ENCODE measurements around the gene HYAL2.
"Not testable (repeated sequence)": the region's sequence is repeated elsewhere in the genome, so short reads cannot be mapped to it uniquely, and the experiment has no call there.

The HYAL2 gene

GRCh38 chr3:50319181-50319893, 3.2 kb downstream of the HYAL2 start:
- H3K27ac Mint-ChIP-seq: no peak overlapping the region
- H3K4me1 Mint-ChIP-seq (ENCODE audit: low read depth): peaks cover 25% of the 10 kb centered on the region
- peaks cover 4% of the 10 kb centered on the region for H3K36me3 Mint-ChIP-seq (ENCODE audit: low read depth)
- H3K4me3 Mint-ChIP-seq: peak overlapping the region; percentile 42
- H3K27me3 Mint-ChIP-seq (ENCODE audit: low read depth): no peaks in the 10 kb centered on the region
- DNase-seq (ENCODE audit: low spot score): no peak
- no peaks in the 10 kb centered on the region for H3K9me3 Mint-ChIP-seq

- no peaks in the 10 kb centered on the region for H3K27me3 Mint-ChIP-seq (ENCODE audit: low read depth)
- DNase-seq (ENCODE audit: low spot score): no peak
- H3K4me3 Mint-ChIP-seq: no peak overlapping the region
- peaks cover 4% of the 10 kb centered on the region for H3K36me3 Mint-ChIP-seq (ENCODE audit: low read depth)
- no peaks in the 10 kb centered on the region for H3K9me3 Mint-ChIP-seq
- peaks cover 26% of the 10 kb centered on the region for H3K4me1 Mint-ChIP-seq (ENCODE audit: low read depth)
- no peak overlapping the region for H3K27ac Mint-ChIP-seq
Measured at GRCh38 chr3:50318615-50319014, 3.9 kb downstream of the HYAL2 start.

- Mint-ChIP-seq H3K4me1 (ENCODE audit: low read depth) (peaks cover 26% of the 10 kb centered on the region), H3K36me3 (ENCODE audit: low read depth) (peaks cover 4% of the 10 kb centered on the region), H3K9me3 (no peaks in the 10 kb centered on the region), H3K27ac (no peak overlapping the region), H3K4me3 (no peak overlapping the region), H3K27me3 (ENCODE audit: low read depth) (no peaks in the 10 kb centered on the region)
- no peak for DNase-seq (ENCODE audit: low spot score)
Measured at GRCh38 chr3:50318163-50318562, 4.4 kb downstream of the HYAL2 start.

- peaks cover 26% of the 10 kb centered on the region for H3K4me1 Mint-ChIP-seq (ENCODE audit: low read depth)
- H3K27ac Mint-ChIP-seq: no peak overlapping the region
Measured at GRCh38 chr3:50317300-50317699, 5.2 kb downstream of the HYAL2 start.

GRCh38 chr3:50316657-50317242, 5.8 kb downstream of the HYAL2 start:
- H3K9me3 Mint-ChIP-seq: no peaks in the 10 kb centered on the region
- H3K36me3 Mint-ChIP-seq (ENCODE audit: low read depth): peaks cover 4% of the 10 kb centered on the region
- H3K4me1 Mint-ChIP-seq (ENCODE audit: low read depth): peaks cover 26% of the 10 kb centered on the region
- peak overlapping the region; percentile 54 for H3K4me3 Mint-ChIP-seq
- H3K27me3 Mint-ChIP-seq (ENCODE audit: low read depth): no peaks in the 10 kb centered on the region
- peak overlapping the region; percentile 83 for H3K27ac Mint-ChIP-seq
- DNase-seq (ENCODE audit: low spot score): no peak

More at GRCh38 chr3:50317300-50317699, 5.2 kb downstream of the HYAL2 start:
- DNase-seq (ENCODE audit: low spot score): no peak
- peaks cover 4% of the 10 kb centered on the region for H3K36me3 Mint-ChIP-seq (ENCODE audit: low read depth)
- no peaks in the 10 kb centered on the region for H3K27me3 Mint-ChIP-seq (ENCODE audit: low read depth)
- no peak overlapping the region for H3K4me3 Mint-ChIP-seq
- H3K9me3 Mint-ChIP-seq: no peaks in the 10 kb centered on the region

GRCh38 chr3:50314816-50315215, 7.7 kb downstream of the HYAL2 start:
- Mint-ChIP-seq H3K36me3 (ENCODE audit: low read depth) (peaks cover 5% of the 10 kb centered on the region), H3K27ac (no peak overlapping the region), H3K27me3 (ENCODE audit: low read depth) (no peaks in the 10 kb centered on the region), H3K4me1 (ENCODE audit: low read depth) (peaks cover 20% of the 10 kb centered on the region), H3K4me3 (no peak overlapping the region), H3K9me3 (peaks cover 2% of the 10 kb centered on the region)
- DNase-seq (ENCODE audit: low spot score): no peak

GRCh38 chr3:50314342-50314741, 8.2 kb downstream of the HYAL2 start:
- H3K4me1 Mint-ChIP-seq (ENCODE audit: low read depth): peaks cover 18% of the 10 kb centered on the region
- peaks cover 7% of the 10 kb centered on the region for H3K36me3 Mint-ChIP-seq (ENCODE audit: low read depth)

GRCh38 chr3:50312041-50312440, 10.5 kb downstream of the HYAL2 start:
- H3K36me3 Mint-ChIP-seq (ENCODE audit: low read depth); H3K27ac Mint-ChIP-seq; H3K27me3 Mint-ChIP-seq (ENCODE audit: low read depth); DNase-seq (ENCODE audit: low spot score); H3K4me3 Mint-ChIP-seq; H3K9me3 Mint-ChIP-seq: not testable (repeated sequence)
- peaks cover 11% of the 10 kb centered on the region for H3K4me1 Mint-ChIP-seq (ENCODE audit: low read depth)

More at GRCh38 chr3:50314342-50314741, 8.2 kb downstream of the HYAL2 start:
- H3K4me3 Mint-ChIP-seq: no peak overlapping the region
- DNase-seq (ENCODE audit: low spot score): no peak
- no peak overlapping the region for H3K27ac Mint-ChIP-seq
- H3K27me3 Mint-ChIP-seq (ENCODE audit: low read depth): no peaks in the 10 kb centered on the region
- peaks cover 6% of the 10 kb centered on the region for H3K9me3 Mint-ChIP-seq

GRCh38 chr3:50304601-50305000, 17.9 kb downstream of the HYAL2 start:
- no peaks in the 10 kb centered on the region for H3K36me3 Mint-ChIP-seq (ENCODE audit: low read depth)
- H3K27me3 Mint-ChIP-seq (ENCODE audit: low read depth): no peaks in the 10 kb centered on the region
- H3K4me1 Mint-ChIP-seq (ENCODE audit: low read depth): peaks cover 13% of the 10 kb centered on the region
- H3K9me3 Mint-ChIP-seq: peaks cover 2% of the 10 kb centered on the region
- no peak overlapping the region for H3K27ac Mint-ChIP-seq
- DNase-seq (ENCODE audit: low spot score): no peak
- H3K4me3 Mint-ChIP-seq: no peak overlapping the region

GRCh38 chr3:50303013-50303815, 19.3 kb downstream of the HYAL2 start, which contains the start of gene HYAL1:
Gene HYAL1, minus strand, starts transcription at chr3:50303574. Its CDS starts 618 bp downstream, at chr3:50302956.
- no peak within 1 kb of the TSS for H3K4me3 Mint-ChIP-seq
- H3K27me3 Mint-ChIP-seq (ENCODE audit: low read depth): no peaks in the 10 kb centered on the region
- no peak for DNase-seq (ENCODE audit: low spot score)
- H3K27ac Mint-ChIP-seq: peak within 1 kb of the TSS; percentile 10
- no peaks in the 10 kb centered on the region for H3K9me3 Mint-ChIP-seq
- H3K4me1 Mint-ChIP-seq (ENCODE audit: low read depth): peaks cover 14% of the 10 kb centered on the region
- no peaks in the 10 kb centered on the region for H3K36me3 Mint-ChIP-seq (ENCODE audit: low read depth)

- H3K4me3 Mint-ChIP-seq: no peak overlapping the region
- peak overlapping the region; percentile 45 for H3K27ac Mint-ChIP-seq
Measured at GRCh38 chr3:50302095-50303012, 20.2 kb downstream of the HYAL2 start.

GRCh38 chr3:50300681-50301254, 21.8 kb downstream of the HYAL2 start:
- H3K9me3 Mint-ChIP-seq: no peaks in the 10 kb centered on the region
- DNase-seq (ENCODE audit: low spot score): no peak
- H3K36me3 Mint-ChIP-seq (ENCODE audit: low read depth): peaks cover 2% of the 10 kb centered on the region
- H3K4me3 Mint-ChIP-seq: peak overlapping the region; percentile 98
- peak overlapping the region; percentile 99 for H3K27ac Mint-ChIP-seq
- peaks cover 24% of the 10 kb centered on the region for H3K4me1 Mint-ChIP-seq (ENCODE audit: low read depth)
- H3K27me3 Mint-ChIP-seq (ENCODE audit: low read depth): no peaks in the 10 kb centered on the region

More at GRCh38 chr3:50302095-50303012, 20.2 kb downstream of the HYAL2 start:
- no peaks in the 10 kb centered on the region for H3K9me3 Mint-ChIP-seq
- no peak for DNase-seq (ENCODE audit: low spot score)
- no peaks in the 10 kb centered on the region for H3K36me3 Mint-ChIP-seq (ENCODE audit: low read depth)
- peaks cover 20% of the 10 kb centered on the region for H3K4me1 Mint-ChIP-seq (ENCODE audit: low read depth)
- no peaks in the 10 kb centered on the region for H3K27me3 Mint-ChIP-seq (ENCODE audit: low read depth)
